ENCODE measurements around the gene NFKBIE. TPM values are rescaled to one million over a fixed set of nuclear protein-coding genes. Genes with fewer than 3 reads are reported as not detected.

NFKBIE gene
- total and polyA plus RNA-seq, 2 of the 13 experiments (the other 11 are each of a cell fraction or from before 2014, with no cell fraction given), result 6.7 to 14.5 TPM

GRCh38 chr6:44256775-44257024, 8.7 kb downstream of the NFKBIE start (continued):
- TF ChIP-seq, protein P1, sequence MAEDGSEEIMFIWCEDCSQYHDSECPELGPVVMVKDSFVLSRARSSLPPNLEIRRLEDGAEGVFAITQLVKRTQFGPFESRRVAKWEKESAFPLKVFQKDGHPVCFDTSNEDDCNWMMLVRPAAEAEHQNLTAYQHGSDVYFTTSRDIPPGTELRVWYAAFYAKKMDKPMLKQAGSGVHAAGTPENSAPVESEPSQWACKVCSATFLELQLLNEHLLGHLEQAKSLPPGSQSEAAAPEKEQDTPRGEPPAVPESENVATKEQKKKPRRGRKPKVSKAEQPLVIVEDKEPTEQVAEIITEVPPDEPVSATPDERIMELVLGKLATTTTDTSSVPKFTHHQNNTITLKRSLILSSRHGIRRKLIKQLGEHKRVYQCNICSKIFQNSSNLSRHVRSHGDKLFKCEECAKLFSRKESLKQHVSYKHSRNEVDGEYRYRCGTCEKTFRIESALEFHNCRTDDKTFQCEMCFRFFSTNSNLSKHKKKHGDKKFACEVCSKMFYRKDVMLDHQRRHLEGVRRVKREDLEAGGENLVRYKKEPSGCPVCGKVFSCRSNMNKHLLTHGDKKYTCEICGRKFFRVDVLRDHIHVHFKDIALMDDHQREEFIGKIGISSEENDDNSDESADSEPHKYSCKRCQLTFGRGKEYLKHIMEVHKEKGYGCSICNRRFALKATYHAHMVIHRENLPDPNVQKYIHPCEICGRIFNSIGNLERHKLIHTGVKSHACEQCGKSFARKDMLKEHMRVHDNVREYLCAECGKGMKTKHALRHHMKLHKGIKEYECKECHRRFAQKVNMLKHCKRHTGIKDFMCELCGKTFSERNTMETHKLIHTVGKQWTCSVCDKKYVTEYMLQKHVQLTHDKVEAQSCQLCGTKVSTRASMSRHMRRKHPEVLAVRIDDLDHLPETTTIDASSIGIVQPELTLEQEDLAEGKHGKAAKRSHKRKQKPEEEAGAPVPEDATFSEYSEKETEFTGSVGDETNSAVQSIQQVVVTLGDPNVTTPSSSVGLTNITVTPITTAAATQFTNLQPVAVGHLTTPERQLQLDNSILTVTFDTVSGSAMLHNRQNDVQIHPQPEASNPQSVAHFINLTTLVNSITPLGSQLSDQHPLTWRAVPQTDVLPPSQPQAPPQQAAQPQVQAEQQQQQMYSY (CRISPR knock-in tag; IDR thresholded peaks at IDR 0.05), result peak; percentile 56; the same call in 1 of the 2 replicates
- peak; percentile 81; the same call in 1 of the 2 replicates for TF ChIP-seq ZNF232 (CRISPR knock-in tag; IDR thresholded peaks at IDR 0.05; ENCODE audit: borderline replicate concordance)
- TF ChIP-seq PRMT3 (CRISPR knock-in tag; IDR thresholded peaks at IDR 0.05; ENCODE audit: borderline replicate concordance, low read depth), result no peak; the same call in 1 of the 2 replicates
- TF ChIP-seq ARNT2 (CRISPR knock-in tag; IDR thresholded peaks at IDR 0.05; ENCODE audit: low read depth), result no peak
- TF ChIP-seq MLXIP (CRISPR knock-in tag; IDR thresholded peaks at IDR 0.05; ENCODE audit: borderline replicate concordance), result no peak
- TF ChIP-seq JUNB (CRISPR knock-in tag; IDR thresholded peaks at IDR 0.05; ENCODE audit: borderline replicate concordance), result no peak
- no peak for TF ChIP-seq DNMT3B (CRISPR knock-in tag; conservative IDR thresholded peaks at IDR 0.05)
- no peak for TF ChIP-seq ATM (IDR thresholded peaks at IDR 0.05; ENCODE audit: borderline replicate concordance)
- peak; percentile 63; the same call in 1 of the 2 replicates for TF ChIP-seq BRD4 (CRISPR knock-in tag; IDR thresholded peaks at IDR 0.05)
- peak; percentile 55; the same call in 1 of the 2 replicates for TF ChIP-seq HOXD1 (CRISPR knock-in tag; IDR thresholded peaks at IDR 0.05)
- no peak for TF ChIP-seq CREBL2 (CRISPR knock-in tag; IDR thresholded peaks at IDR 0.05; ENCODE audit: borderline replicate concordance)
- TF ChIP-seq STAT6 (CRISPR knock-in tag; IDR thresholded peaks at IDR 0.05; ENCODE audit: borderline replicate concordance), result 0 out of 2 replicates have a peak, but pooled peaks have one; percentile 84
- TF ChIP-seq ZNF766 (CRISPR knock-in tag; IDR thresholded peaks at IDR 0.05; ENCODE audit: borderline replicate concordance), result peak; percentile 70; the same call in 1 of the 2 replicates
- no peak; the same call in 1 of the 2 replicates for TF ChIP-seq TARDBP (CRISPR knock-in tag; IDR thresholded peaks at IDR 0.05)
- 0 out of 2 replicates have a peak, but pooled peaks have one; percentile 6 for TF ChIP-seq ZNF879 (CRISPR knock-in tag; IDR thresholded peaks at IDR 0.05)
- TF ChIP-seq, protein P2, sequence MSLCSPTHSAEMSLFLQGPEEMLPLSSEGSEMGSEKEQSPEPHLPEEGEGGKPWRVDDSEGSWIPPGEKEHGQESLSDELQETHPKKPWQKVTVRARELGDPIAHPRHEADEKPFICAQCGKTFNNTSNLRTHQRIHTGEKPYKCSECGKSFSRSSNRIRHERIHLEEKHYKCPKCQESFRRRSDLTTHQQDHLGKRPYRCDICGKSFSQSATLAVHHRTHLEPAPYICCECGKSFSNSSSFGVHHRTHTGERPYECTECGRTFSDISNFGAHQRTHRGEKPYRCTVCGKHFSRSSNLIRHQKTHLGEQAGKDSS (CRISPR knock-in tag; IDR thresholded peaks at IDR 0.05; ENCODE audit: borderline replicate concordance, low read depth), result no peak
- TF ChIP-seq IKZF4 (CRISPR knock-in tag; IDR thresholded peaks at IDR 0.05; ENCODE audit: borderline replicate concordance, low read depth, not compliant biosample characterization), result peak; percentile 26
- TF ChIP-seq HDAC2 (CRISPR knock-in tag; IDR thresholded peaks at IDR 0.05), result no peak
- TF ChIP-seq, protein P3, sequence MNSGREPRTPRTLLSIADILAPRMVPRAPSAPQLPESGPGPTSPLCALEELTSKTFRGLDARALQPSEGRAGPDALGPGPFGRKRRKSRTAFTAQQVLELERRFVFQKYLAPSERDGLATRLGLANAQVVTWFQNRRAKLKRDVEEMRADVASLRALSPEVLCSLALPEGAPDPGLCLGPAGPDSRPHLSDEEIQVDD (CRISPR knock-in tag; IDR thresholded peaks at IDR 0.05; ENCODE audit: borderline replicate concordance), result no peak

Data from HepG2 (cell line).